Globus pallidus (tissue), 1 donor: ENCODE results near the gene CDC45.
"Not testable (repeated sequence)": the region's sequence is repeated elsewhere in the genome, so short reads cannot be mapped to it uniquely, and the experiment has no call there.

Experiments used
- DNase-seq: peaks from one replicate; pipeline ENCODE4 v3.0.0-alpha.2; 2015; ENCODE audit warnings: low spot score

Gene CDC45

DNA sequence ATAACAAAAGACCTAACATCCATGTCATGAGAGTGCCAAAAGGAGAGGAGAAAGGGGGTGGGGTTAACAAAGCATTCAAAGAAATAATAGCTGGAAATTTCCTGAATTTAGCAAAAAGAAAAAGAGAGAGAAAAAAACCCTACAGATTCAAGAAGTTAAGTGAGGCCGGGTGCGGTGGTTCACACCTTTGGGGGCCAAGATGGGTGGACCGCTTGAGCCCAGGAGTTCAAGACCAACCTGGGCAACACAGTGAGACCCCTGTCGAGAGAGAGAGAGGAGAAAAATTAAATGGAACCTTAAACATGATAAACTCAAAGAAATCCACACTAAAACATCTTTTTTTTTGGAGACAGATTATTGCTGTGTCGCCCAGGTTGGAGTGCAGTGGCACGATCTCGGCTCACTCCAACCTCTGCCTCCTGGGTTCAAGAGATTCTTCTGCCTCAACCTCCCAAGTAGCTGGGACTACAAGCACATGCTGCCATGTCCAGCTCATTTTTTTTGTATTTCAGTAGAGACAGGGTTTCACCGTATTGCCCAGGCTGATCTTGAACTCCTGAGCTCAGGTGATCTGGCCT, 53.4 kb downstream of the CDC45 start:
- DNase-seq, result no peak

DNA sequence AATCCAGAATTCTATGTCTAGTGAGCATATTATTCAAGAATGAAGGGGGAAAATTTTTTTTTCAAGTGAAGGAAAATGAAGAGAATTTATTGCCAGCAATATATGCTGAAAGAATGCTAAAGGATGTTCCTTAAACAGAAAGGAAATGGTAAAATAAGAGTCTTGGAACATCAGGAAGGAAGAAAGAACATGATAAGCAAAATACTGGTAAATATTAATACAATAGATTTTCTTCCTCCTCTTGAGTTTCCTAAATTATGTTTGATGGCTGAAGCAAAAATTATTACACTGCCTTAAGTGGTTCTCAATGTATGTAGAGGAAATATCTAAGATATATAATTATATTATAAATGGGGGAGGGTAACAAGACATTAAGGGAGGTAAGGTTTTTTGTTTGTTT, 54.1 kb downstream of the CDC45 start:
- no peak for DNase-seq

- DNase-seq, result no peak
These were observed 55.3 kb downstream of the CDC45 start for GRCh38 chr22:19535001-19535400.

DNA sequence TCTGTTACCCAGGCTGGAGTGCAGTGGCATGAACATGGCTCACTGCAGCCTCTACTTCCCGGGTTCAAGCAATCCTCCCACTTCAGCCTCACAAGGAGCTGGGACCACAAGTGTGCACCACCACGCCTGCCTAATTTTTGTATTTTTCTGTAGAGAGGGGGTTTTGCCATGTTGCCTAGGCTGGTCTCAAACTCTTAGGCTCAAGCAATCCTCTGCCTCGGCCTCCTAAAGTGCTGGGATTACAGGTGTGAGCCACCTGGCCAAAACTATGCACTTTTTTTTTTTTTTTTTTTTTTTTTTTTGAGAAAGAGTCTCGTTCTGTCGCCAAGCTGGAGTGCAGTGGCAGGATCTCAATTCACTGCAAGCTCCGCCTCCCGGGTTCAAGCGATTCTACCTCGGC, 56.8 kb downstream of the CDC45 start:
- no peak for DNase-seq

DNA sequence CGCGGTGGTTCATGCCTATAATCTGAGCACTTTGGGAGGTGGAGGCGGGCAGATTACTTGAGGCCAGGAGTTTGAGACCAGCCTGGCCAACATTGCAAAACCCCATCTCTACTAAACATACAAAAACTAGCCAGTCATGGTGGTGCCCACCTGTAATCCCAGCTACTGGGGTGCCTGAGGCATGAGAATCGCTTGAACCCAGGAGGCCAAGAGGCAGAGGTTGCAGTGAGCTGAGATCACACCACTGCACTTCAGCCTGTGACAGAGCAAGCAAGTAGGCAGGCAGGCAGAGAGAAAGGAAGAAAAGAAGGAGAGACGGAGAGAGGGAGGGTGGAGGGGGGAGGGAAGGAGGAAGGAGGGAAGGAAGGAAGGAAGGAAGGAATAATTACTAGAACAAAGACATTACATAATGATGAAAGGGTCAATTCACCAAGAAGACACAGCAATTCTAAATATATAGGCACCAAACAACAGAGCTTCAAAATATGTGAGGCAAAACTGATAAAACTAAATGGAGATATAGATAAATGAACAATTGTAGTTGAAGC, 58.3 kb downstream of the CDC45 start:
- no peak for DNase-seq

- no peak for DNase-seq
These were observed 60.7 kb downstream of the CDC45 start for GRCh38 chr22:19540394-19540793.

DNA sequence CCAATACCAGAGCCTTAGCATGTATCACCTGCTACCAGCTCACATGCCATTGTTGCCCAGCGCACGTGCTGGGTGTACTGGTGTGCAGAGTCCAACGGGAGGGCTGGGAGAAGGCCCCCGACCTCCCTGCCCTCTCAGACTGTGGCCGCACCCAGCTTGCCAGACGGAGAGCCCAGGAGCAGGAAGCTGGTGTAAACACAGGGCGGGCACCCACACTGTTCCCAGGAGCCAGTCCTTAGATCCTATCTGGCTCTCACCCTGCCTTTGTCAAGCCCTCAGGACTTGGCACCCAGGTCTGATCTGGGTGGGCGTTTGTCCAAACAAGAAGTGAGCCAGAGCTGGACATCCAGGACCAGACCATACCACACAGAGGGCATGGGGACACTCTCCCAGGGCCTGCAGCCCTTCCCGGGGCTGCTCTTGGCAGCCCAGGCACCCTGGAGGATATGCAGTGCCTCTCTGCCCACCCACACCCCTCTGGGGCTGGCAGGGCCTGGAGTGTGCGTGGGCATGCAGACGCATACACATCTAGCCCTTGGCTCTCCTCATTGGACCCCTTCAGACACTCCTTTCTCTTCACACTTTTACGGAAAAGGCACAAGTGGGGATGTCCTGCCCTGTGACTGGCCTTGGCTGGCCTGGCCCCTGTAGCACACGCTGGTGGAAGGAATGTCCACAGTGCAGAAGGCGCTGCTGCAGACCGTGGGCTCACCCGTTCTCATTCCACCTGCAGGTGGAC, 64.4 kb downstream of the CDC45 start:
- no peak for DNase-seq

- no peak for DNase-seq
These were observed 66.2 kb downstream of the CDC45 start for GRCh38 chr22:19545935-19546207.

GRCh38 chr22:19546680-19547079, 67.0 kb downstream of the CDC45 start:
- DNase-seq, result no peak

- DNase-seq, result no peak
These were observed 67.9 kb downstream of the CDC45 start for GRCh38 chr22:19547620-19548019.

DNA sequence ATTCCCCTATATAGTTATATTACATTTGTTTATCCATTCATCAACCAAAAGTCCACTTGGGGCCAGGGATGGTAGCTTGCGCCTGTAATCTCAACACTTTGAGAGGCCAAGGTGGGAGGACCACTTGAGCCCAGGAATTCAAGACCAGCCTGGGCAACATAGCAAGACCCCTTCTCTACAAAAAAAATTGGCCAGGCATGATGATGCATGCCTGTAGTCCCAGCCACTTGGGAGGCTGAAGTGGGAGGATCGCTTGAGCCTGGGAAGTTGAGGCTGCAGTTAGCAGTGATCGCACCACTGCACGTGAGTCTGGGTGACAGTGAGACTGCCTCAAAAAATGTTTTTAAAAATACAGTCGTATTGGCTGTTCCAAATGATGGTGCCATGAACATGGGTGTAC, 68.7 kb downstream of the CDC45 start:
- not testable (repeated sequence) for DNase-seq

GRCh38 chr22:19548964-19549363, 69.2 kb downstream of the CDC45 start:
- no peak for DNase-seq

GRCh38 chr22:19549428-19549827, 69.7 kb downstream of the CDC45 start:
- no peak for DNase-seq

GRCh38 chr22:19550382-19550781, 70.7 kb downstream of the CDC45 start:
- no peak for DNase-seq

DNA sequence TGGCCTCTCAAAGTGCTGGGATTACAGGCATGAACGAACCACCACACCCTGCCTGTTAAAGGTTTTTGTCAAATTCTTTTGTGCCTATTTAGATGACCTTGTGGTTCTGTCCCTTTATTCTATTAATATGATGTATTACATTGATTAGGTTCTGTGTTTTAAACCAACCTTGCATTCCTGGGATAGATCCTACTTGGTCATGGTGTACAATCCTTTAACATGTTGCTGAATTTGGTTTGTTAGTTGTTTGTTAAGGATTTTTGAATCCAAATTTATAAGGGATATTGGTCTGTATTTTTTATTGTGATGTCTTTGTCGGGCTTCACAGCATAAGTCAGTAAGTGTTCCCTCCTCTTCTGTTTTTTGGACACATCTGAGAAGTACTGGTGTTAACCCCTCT, 73.5 kb downstream of the CDC45 start:
- DNase-seq, result no peak

- DNase-seq, result no peak
These were observed 75.2 kb downstream of the CDC45 start for GRCh38 chr22:19554834-19555404.

- no peak for DNase-seq
These were observed 75.9 kb downstream of the CDC45 start for GRCh38 chr22:19555651-19556050.

DNA sequence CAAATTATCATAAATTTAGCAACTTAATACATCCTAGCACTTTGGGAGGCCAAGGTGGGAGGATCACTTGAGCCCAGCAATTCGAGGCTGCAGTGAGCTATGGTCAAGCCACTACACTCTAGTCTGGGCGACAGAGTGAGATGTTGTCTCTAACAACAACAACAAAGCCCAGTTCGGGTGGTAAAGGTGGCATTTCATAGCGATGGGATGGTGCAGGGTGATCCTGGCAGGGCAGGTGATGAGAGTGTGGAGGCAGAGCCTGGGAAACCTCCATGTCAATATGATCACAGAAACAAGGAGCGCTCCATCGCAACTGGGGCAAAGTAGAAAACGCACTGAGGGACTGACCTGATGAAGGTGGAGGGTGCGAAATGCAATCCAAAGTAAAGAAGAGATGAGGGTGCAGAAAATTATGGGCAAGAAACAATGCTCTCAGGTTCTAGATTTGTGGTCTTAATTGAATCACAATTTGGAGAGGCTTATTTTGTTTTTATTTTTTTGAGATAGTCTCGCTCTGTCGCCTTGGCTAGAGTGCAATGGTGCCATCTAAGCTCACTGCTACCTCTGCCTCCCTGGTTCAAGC, 77.3 kb downstream of the CDC45 start:
- no peak for DNase-seq

DNA sequence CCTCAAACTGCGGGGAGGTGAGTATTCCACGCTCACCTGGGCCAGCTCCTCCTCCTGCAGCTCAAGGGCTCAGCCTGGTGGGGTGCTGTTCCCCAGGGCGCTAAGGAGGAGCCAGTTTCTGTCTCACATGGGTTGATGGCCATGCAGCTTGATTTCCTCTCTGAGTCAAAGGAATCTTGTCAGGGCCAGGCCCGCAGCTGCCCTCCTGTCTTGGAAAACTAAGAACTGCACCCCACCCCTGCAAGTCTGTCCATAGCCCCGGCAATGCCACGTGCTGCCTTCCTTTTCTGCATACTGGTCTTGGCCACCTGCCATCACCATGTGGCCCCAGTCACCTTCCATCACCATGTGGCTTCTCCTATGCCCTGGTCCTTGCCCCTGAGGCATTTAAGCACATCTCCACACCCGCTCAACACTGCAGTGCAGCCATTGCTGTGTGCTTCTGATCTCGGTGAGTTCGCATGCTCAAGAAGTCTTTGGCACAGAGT, 79.6 kb downstream of the CDC45 start:
- DNase-seq, result no peak

DNA sequence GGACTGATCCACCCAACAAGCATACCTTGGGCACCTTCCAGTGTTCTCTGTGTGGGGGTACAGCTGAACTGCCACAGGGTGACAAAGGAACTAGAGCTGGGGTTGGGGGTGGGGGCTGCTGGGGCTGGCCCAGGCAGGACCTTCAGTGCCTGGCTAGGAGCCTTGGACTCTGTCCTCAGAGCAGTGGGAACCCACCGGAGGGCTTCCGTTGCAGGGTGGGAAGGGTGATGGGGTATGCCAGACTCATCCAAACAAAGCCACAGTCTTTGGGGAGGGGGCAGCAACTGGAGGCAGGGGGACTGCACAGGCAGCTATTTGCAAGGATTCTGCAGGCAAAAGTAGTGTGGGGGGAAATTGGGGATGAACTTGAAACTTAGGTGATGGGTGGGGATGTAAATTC, 80.2 kb downstream of the CDC45 start:
- no peak for DNase-seq

DNA sequence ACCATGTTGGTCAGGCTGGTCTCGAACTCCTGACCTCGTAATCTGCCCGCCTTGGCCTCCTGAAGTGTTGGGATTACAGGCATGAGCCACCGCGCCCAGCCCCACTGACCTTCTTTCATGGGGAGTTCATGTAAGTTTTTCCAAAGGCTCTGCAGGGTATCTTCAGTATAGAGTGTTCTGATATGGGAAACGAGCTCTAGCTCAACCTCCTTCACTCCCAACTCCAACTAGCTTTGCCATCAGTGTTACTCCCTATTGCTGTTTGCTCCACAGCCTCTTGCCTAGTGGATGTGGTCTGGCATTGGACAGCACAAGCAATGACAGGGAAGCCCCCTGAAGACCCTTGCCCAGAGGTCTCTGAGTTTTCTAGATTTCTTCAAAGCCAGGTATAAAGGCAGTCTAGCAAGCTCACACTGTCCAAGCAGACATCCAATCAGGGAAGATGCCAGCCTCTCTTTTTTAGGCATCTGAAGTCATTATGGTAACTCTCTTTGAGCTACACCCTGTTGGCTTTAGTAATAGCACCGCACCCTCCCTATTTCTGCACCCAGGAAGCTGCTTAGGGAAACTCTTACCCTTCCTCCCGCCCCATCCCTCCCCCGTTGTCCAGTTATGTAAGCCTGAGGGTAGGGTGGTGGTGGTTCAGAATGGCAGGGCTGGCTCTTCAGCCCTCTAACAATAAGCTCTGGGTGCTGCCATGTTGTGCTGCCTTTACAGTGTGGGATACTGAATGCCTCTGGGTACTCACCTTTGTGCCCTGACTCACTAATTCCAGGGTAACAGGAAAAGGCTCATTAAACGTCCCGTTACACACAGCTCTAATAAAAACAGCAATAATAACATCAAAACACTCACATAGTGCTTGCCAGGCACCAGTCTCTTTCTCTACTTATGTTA, 85.9 kb downstream of the CDC45 start:
- DNase-seq, result no peak
